Stimulated activated naive CD4-positive, alpha-beta T cell treated with Interleukin-2 at 50 U/mL for 16 hours (primary cell): ENCODE results near the gene NDUFA9.

Experiments
- DNase-seq: peaks from one replicate; lab custom pipeline; 2025; lab: John Stamatoyannopoulos, UW

The NDUFA9 gene

DNA sequence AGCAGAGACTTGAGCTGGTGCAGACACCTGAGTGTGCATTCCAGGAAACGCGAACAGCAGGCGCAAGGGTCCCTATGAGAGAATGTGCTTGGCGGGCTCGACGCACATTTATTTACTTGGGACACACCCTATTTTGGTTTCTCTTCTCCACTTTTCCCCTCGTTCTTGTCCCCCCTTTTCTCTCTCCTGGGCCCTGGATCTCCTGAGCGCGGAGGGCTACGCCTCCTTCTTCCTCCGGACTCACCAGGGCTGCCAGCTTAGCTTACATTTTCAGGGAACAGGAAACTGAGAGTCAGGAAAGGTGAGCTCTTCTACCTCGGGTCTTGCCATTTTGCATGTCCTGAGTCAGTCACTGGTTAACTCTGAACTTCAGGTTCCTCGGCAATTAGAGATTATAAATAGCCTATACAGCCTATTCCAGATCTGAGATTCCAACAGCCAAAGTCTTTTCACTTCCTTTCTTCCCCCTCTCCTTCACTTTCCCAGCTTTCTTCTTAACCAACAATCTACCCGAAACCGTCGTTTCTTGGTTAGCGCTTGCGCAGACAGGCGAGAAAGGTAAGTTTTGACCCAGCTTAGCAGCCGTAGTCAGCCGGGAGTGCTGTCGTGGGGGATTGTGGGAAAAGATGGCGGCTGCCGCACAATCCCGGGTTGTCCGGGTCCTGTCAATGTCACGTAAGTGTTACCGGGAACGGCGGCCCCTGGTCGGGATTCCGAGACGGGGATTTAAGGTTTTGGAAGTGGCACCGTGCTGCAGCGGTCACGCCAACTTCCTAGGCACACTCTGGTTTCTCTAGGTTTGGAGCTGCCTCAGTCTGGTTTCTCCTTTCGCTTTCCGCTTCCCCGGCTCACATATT is at the start of gene NDUFA9, which contains the start of gene AKAP3:
NDUFA9 (plus strand) TSS at position 614 of the 857 bp plus-strand sequence; CDS start at position 627, 13 bp downstream.
AKAP3 (minus strand) TSS at position 551 of the 857 bp plus-strand sequence. CDS start 10,855 bp downstream, outside the sequence.
- DNase-seq = peak; percentile 75

DNA sequence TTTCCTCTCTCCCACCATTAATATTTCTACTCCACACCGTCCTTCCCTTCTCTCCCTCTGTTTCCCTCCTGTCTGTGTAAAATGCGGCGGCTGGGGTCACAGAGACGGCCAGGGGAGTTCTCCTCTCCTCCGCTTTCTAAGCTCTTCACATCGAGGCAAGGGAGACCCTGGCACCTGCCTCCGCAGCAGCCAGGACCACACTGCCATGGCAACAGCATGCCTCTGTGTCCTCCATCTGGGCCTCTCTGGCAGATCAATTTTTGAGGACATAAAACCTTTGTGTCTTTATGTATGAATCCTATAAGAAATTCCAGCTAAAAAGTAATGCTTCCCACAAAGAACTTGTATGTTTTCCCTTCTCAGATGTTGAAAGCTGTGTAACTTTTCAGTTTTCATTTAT is 45.5 kb upstream of the NDUFA9 start:
- no peak for DNase-seq

DNA sequence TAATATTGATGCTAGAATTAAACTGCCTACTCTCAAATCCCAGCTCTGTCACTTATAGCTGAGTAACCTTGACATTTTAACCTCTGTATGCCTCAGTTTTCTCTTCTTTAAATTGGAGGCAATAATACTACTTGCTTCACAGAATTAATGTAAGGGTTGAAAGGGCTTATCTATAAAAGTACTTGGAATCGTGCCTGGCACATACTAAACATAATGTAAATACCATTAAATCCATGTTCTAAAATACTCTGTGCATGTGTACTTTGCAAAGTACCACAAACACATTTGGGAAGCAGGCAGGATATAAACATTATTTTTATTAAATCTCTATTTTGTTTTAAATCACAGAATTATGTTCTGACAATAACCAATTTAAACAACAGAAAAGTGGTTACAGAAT is 45.0 kb upstream of the NDUFA9 start:
- DNase-seq = no peak

DNA sequence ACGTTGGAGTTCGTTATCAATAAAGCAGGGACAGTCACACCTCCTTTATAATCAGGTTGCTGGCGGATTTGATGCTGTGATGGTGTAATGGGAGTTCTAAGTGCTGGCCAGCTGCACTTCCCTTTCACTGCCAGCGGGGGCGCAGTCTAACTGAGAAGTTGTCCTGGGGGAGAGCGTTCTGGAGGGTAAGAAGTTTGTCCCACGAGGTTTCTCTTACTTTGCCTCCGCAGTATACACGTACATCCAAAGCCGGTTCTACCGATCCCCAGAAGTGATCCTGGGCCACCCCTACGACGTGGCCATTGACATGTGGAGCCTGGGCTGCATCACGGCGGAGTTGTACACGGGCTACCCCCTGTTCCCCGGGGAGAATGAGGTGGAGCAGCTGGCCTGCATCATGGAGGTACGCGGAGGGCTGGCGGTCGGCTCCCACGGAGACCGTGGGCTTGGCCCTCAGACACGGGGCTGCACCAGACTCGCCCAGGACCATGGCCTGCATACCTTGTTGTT is 44.2 kb upstream of the NDUFA9 start:
- peak; percentile 71 for DNase-seq

DNA sequence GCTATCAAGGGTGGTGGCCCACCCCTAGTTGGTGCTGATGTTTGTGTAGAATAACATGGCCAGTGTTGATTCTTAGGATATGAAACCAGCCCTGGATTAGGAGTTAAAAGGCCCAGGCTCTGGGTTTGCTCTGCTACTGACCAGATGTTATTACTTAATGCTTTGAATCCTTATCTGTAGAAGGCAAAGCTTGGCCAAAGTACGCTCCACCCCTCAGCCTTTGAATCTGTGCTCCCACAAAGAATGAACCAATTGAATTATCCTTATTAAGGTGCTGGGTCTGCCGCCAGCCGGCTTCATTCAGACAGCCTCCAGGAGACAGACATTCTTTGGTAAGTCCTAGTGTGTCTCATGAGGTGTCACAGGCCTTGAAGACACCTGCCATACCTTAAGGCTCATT is 41.9 kb upstream of the NDUFA9 start:
- DNase-seq = no peak

DNA sequence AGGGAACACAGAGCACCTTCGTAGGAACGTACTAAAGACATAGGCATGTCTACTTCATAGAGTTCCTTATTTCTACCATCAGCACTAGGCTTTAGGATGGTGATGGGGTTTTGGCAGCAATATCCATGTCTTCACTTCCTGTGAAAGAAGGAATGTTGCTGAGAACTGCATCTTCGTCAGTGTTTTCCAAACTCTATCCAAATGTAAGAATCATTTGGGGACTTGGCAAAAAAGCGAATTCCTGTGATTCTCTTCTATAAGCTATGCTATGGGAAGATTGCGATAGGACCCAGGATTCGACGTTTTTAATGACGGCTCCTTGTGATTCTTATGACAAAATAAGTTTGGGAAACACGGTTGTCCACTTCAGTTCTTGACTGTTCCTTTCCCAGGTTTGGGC is 39.8 kb upstream of the NDUFA9 start:
- no peak for DNase-seq

DNA sequence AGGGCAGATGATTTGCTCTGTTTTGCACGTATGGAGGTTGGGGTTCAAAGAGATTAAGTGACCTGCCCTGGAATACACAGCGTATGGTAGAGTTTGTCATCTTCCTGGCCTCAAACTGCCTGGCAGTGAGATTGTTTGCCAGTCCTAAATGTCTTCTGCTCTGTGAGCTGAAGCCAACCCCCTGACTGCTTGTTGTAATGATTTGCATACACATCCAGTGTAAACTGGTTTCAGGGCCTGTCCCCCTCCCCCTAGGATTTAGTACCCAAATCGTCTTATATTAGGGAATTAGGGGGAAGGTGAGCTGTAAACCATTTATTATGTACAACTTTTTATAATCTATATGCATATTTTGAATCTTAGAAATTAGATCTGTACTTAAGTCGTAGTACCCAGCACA is 38.4 kb upstream of the NDUFA9 start:
- DNase-seq = no peak

DNA sequence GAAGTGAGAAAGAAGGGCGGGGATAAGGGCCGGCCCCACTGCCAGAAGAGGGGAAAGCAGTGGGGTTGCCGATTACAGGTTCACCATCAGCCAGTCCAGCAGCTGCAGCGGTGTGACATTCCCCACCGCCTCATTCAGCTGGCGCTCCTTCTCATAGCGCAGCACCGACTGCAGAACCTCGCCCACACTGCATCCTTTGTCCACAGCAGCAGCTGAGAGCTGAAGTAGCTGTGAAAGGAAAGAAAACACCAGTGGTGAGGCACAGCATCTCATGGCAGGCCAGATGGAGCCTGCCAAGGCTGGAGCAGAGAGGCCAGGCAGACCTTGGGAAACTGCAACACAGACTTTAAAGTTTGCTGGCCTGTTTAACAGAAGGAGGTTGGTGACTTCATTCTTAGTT is 33.2 kb upstream of the NDUFA9 start:
- DNase-seq = no peak

DNA sequence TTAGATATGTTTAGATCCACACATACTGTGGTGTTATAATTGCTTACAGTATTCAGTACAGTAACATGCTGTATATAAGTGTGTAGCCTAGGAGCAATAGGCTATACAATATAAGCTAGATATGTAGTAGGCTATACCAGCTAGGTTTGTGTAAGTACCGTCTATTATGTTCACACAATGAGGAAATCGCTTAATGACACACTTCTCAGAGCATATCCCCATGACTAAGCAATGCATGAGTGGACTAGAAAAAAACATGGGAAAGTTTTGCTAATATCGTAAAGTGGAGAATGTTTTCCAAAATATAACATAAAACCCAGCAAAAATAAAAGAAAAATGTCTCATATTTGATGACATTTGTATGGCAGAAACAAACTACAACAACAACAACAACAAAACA is 27.4 kb upstream of the NDUFA9 start:
- no peak for DNase-seq

DNA sequence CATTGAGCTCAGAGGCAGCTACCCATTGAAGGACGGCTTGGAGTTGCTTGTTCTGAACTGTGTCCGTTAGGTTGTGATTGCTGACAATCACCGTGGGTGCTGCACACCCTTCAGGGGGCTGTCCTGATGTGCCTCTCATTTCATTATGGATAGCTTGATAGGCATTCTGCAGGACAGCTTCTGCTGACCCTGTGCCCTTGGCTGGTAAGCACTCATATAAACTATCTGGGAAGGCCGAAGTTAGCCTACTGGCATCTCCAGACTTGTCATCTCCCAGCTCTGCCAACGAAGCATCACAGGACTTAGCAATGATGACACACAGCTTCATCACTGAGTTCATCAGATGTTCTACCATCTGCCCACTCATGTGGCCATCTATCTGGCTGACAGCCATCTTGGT is 22.4 kb upstream of the NDUFA9 start:
- no peak for DNase-seq

DNA sequence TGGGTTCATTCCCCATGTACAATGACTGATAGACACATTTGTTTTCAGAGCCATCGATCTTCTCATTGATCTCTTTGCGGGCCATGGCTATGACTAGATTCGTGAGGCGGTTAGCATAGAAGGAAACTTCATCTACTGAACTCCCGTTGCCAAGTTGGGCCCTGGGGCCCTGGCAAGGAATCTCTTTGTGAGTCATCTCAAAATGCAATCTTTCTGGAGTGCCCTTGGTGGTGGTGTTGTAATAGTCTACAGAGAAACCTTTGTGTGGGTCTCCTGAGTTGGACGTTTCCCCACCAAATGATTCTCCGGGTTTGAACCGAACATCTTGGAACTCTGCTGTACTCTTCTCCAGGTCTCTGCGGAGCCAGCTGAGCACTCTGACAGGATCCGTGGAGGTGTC is 20.5 kb upstream of the NDUFA9 start:
- no peak for DNase-seq

DNA sequence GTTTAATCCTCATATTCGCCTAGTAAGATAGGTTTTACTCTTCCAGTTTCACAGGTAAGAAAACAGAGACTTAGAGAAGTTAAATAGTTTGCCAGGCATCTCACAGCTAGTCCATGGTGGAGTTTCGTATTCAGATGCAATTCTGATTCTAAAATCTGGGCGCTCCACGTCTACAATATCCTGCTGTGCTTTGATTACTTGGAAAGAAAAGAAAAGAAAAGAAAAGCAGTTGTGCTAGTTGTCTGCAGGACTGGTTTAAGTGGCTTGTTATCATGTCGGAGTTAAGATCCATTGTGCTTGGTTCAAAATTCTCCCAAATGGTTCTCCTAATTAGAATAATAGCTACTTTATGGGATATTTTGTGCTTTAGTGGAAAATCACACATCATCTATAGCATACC is 18.7 kb upstream of the NDUFA9 start:
- no peak for DNase-seq

DNA sequence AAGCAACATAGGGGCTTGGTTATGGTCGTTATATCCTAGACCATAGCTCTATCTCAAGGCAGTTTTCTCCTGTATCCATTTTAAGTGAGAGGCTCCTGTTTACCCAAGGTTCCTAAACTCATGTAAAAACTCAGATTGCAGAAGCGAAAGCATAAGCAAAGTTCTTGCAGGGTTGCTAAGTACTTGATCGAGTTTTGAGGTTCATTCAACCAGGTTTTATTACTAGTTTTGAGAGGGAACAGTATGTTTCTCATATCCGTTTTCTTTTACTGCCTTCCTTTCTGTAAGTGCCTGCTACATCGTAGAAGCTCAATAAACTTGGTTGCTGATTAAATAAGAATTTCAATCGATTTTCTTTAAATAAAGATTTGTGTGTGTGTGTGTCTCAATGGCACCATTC is 5.2 kb upstream of the NDUFA9 start:
- DNase-seq = no peak

DNA sequence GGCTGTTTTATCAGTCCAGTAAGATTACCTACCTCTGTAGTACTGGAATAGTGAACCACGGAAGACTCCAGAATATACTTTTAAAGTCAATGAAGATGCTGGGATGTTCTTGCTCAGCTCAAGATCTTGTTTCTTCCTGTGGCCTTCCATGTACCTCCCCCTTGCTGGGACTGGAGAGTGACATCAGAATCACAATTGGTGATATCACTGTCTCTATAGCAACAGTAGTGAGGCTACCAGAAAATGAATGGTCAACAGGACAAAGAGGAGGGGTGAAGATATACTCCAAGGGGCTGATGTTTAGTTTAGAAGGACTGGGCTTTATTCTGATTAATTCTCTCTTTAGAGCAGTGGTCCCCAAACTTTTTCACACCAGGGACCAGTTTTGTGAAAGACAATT is 3.9 kb upstream of the NDUFA9 start:
- DNase-seq = no peak

DNA sequence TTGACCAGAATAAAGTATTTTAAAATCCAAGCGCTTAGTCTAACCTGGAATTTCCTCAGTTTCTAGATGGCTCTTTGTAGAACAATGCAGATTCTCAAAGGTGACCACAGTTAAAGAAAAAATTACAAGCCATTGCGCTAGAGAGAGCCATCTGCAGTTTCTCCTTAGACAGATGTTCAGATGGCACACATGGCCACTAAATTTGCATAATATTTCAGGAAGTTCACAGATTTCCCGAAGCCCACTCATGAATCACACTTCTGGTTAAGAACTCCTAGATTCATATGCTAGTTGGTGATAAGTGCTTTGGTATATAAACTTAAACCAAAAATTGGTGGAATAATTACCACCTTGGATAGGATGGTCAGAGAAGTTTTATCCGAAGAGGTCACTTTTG is 812 bp upstream of the NDUFA9 start:
- DNase-seq = no peak

DNA sequence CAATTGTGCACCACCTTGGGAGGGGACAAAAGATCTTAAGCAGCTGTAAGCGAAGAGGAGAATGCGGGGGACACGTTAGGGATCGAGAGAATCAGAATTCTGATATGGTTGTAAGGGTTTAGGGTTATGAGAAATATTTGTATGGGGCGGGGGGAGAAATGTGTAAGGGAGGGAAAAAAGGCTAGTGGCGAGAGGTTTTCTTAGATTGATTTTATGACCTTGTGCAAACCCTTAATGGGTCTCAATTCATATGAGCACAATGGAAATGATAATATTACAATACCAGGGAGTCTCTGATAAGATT is 396 bp downstream of the NDUFA9 start:
- DNase-seq = no peak

DNA sequence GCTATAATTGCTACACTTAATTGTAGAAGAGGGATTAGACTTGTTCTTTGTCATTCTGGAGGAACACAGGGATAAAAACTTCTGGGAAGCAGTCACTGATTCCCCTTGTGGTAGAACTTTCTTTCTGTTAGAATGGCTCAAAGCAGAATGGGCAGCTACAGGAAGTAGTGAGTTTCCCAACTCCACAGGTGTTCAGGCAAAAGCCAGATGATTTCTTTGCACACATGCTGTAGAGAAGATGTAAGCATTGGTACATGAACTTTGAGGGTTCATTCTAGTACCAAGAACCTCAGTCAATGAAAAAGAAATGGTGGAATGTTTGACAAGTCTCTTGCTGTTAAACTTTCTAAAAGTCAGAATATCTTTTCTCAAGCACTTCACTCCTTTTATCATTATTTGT is 4.3 kb downstream of the NDUFA9 start:
- no peak for DNase-seq

DNA sequence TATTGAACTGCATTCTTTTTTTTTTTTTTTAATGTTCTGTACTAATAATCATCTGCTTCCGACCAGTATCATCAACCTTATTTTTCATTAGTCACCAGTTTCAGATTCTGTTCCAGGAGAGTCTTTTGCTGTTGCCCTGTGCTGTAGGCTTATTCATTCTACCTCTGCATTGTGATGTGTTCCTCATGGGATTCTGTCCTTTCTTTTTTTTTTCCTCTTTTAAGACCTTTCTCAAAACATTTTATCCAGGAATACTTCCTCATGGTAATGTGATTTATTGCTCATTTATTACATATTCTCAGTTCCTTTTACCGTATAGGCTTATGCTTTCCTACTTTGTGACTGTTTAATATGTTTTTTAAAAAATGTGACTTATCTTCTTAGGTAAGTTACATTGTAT is 4.8 kb downstream of the NDUFA9 start:
- DNase-seq = no peak

DNA sequence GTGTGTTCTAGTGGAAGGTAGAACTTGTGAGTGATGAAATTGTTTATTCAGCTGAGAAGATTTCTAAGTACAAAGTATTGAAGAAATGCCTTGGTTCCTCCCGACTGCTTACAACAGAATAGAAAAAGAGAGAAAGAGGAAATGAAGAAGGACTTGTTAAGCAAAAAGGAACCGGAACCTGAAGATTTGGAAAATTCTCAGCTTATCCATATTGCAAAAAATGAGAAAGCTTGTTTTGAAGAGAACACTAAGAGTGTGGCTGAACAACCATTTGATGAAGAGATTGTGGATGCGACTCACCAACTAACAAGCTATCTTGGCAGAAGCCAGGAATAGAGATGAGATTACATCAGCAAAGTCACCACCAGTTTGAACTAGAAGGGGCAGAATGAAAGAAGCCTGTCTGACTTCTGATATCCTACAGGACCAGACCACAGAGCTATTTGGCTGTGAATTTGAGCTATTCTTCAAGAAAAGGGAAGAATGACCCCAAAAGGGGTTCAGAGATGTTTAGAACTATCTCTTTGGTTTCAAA is 15.1 kb downstream of the NDUFA9 start:
- DNase-seq = no peak

DNA sequence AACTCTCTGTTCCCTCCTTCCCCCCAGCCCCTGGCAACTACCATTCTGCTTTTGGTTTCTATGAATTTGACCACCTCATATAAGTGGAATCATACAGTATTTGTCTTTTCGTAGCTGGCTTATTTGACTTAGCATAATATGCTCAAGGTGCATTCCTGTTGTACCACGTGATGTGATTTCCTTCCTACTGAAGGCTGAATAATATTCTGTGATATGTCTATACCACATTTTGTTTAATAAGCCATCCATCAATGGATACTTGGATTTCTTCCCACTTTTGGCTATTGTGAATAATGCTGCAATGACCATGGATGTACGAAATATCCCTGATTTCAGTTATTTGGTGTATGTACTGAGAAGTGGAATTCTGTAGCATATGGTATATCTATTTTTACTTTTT is 16.3 kb downstream of the NDUFA9 start:
- DNase-seq = no peak

DNA sequence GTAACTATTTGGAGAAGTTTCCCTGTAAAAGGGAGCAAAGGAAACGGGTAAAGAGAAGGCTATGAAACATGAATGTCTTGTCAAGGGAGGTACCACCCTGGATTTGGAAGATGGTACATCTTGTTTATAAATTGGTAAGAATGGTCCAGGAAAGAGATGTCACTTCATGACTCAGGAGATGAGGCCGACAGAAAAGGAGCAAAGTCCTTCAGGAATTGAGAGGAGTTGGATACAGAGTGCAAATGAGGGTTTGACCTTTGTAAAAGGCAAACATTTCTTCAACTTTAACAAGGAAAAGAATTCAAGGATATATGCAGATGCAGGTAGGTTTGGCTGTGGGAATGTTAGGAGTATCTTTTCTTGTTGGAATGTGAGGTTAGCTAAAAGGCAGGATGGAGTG is 30.8 kb downstream of the NDUFA9 start:
- no peak for DNase-seq

DNA sequence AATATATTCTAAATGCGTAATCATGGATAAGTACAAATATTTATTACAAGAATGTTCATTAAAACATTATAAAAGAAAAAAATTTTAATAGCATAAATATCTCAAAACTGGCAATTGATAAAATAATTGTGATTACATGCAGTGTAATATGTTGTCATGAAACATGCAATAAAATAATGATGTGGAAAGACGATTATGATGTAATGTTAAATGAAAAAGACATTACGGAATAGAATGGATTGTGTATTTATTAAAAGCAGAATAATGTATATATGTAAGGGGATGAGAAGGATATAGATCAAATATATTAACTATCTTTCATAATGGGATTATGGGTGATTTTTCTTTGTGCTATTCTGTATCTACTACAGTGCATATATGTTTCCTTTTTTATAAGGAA is 32.8 kb downstream of the NDUFA9 start:
- no peak for DNase-seq

DNA sequence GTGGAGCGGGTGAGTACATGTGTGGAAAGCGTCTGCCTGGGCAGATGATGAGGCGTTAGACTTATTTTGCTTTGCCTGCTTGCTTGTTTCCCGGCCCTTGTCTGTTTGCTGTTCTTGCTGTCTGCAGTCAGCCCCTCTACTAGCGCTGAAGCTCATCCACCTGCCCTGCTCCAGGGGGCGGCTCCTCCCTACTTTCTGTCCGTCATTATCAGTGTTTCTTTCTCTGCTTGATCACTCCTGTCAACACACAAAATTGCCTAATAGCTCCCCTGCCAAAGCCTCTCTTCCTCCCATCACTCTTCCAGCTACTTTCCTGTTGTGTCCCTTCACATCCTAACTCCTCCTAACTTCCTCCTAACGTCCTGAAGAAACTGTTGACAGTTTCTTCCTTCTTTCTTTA is 36.4 kb downstream of the NDUFA9 start:
- no peak for DNase-seq

DNA sequence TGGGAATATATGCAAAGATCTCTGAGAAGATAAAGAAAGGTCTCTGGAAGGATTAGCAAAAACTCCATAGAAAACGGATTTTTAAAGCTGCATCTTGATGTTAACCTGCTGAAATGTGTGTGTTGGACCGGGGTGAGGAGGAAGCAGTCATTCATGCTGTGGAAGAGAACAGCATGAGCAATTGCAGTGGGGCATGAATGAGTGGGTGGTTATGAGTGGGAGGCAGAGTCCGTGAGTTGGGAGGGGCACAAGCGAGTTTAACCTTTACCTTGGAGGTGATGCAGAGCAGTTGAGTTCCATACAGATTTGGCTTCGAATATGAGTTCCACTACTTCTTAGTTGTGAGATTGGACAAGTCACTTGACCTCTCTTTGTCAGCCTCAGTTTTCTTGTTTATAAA is 41.8 kb downstream of the NDUFA9 start:
- DNase-seq = no peak
